Measurements from ENCODE around the gene CTBP2. TPM values are rescaled to one million over a fixed set of nuclear protein-coding genes. Genes with fewer than 3 reads are reported as not detected.
A peak's percentile ranks its signal among the peaks of the same experiment; 100 is the strongest.

Gene CTBP2
- 121 TPM for polyA plus RNA-seq (2013, experiment 1 of 2)
- polyA plus RNA-seq (2013, experiment 2 of 2), result 108 TPM

DNA sequence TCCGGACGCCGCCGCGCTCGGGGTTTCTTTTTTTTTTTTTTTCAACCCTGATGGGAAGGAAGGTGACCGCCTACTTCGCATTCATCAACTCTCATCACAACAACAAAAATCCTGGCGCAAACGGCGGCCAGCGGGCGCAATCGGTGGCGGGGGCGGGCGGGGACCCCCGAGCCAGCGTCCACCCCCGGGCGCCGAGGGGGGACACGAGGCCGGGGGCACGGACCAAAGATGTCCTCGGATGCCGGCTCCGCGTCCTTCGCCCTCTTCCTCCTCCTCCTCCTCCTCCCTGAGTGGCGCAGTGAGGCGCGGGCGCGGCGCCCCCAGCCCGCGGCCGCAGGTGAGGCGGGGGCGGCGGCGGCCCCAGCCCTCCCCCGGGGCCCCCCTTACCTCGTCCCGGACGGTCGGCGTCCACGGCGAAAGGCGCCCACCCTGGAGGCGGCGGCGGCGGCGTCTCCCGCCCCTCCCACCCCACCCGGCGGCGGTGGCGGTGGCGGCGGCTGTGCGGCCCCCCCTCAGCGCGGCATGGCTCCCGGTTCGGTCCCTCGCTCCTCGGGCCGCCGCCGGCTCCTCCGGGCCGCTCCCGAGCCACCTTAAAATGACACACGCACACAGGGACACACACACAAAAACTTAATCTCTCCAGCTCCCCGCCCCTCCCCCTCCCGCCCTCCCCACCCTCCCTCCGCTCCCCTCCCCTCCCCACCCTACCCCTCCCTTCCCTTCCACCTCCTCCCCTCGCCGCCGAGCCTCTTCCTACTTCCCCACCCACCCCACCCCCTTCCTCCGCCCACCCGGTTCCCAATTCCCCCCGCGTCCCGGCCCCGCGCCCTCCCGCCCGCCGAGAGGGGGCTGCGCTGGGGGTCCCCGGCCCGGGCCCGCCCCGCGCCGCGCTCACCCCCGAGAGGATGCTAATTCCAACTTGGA is at the start of gene CTBP2:
Gene CTBP2 (minus strand): TSS at position 632 of the 924 bp plus-strand sequence.
- Histone ChIP-seq H3K36me3 (ENCODE audit: control insufficient read depth, insufficient read depth, low read length) (no peaks in the 10 kb centered on the region), H3K4me3 (ENCODE audit: extremely low read depth, insufficient read depth, low read length, poor library complexity, severe bottlenecking) (peak within 1 kb of the TSS; percentile 66), H3K27ac (ENCODE audit: low read depth, low read length, severe bottlenecking) (peak within 1 kb of the TSS; percentile 89), H3K9me3 (ENCODE audit: control insufficient read depth, low read length) (no peaks in the 10 kb centered on the region), H3K4me1 (ENCODE audit: control insufficient read depth, insufficient read depth, low read length, poor library complexity, severe bottlenecking) (peaks cover 26% of the 10 kb centered on the region)
- WGBS, 2 experiments (ENCODE audit: insufficient coverage in 2 of 2), result 0% methylated on average over 6 to 28 of the region's 103 CpGs

DNA sequence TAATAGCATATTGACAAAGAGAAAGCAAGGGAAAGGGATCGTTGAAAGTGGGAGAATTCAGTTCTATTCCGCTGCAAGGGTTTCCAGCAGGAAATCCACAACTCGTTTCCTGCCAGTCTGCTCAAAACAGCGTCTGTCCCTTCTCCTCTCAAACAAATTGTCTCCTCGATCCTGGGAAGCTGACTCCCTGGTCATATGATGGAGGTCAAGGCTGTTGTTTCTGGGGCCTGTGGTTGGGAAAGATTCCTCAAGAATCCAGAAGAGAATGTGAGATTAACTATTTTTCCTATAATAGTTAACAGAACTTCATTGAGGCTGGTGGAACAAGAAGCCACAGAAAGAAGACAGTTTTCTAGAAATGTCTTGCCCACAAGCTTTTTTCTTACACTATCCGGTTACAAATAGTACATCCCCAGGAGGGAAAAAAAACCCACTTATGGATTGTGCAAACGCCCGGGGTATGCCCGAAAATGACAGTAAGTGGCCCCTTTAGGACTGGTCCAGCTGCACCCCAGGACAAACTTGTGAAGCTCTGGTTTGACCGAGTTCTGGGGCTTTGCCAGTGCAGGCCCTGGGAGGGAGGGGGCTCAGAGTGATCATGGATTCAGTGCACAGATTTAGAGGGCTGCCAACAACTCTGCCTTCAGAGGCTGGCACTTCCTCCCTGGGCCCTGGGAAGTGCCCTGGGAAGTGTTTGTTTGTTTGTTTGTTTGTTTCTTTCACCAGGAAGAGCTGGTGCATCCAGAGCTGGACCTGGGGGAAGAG is 49.4 kb upstream of the CTBP2 start:
- Histone ChIP-seq H3K36me3 (ENCODE audit: control insufficient read depth, insufficient read depth, low read length) (no peaks in the 10 kb centered on the region), H3K27ac (ENCODE audit: low read depth, low read length, severe bottlenecking) (peak overlapping the region; percentile 1), H3K4me1 (ENCODE audit: control insufficient read depth, insufficient read depth, low read length, poor library complexity, severe bottlenecking) (peaks cover 15% of the 10 kb centered on the region), H3K9me3 (ENCODE audit: control insufficient read depth, low read length) (no peaks in the 10 kb centered on the region), H3K4me3 (ENCODE audit: extremely low read depth, insufficient read depth, low read length, poor library complexity, severe bottlenecking) (no peak overlapping the region)
- 80 to 98% methylated on average over 6 to 8 of the region's 10 CpGs for WGBS, 2 experiments (ENCODE audit: insufficient coverage in 2 of 2)

DNA sequence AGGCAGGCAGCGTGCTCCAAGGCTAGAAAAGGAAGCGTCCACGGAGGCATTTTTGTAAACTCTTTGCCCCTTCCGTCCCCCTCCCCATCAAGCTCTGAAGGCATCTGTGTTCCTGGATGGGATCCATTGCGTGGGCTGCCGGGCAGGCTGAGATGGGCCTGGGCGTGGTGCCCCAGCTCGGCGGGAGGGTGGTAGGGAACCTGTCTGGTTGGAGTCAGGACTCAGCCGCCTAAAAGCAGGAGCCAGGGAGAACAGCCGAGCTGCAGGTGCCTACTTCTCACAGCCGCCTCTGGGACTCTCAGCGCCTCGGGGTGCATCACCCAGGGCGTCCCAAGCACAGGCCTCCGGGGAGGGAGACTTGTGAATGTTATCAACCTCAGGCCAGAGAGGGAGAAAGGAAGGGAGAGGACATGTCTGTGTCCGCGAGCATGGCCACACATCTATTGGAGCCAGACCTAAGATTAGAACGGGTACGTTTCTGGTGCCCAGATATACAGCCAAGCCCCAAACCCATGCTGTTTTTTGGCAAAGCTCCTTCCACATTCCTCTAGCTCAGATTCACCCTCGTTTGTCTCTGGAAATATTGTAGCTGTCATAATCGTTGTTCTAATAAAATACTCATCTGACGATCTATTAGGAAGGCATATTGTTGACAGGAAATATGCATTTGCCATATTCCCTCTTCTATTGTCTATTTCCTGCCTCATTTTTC is 48.6 kb upstream of the CTBP2 start:
- H3K4me1 ChIP-seq (ENCODE audit: control insufficient read depth, insufficient read depth, low read length, poor library complexity, severe bottlenecking), result peaks cover 11% of the 10 kb centered on the region
- no peaks in the 10 kb centered on the region for H3K9me3 ChIP-seq (ENCODE audit: control insufficient read depth, low read length)
- 92 to 96% methylated on average over 12 to 21 of the region's 23 CpGs for WGBS, 2 experiments (ENCODE audit: insufficient coverage in 2 of 2)
- H3K4me3 ChIP-seq (ENCODE audit: extremely low read depth, insufficient read depth, low read length, poor library complexity, severe bottlenecking), result no peak overlapping the region
- H3K36me3 ChIP-seq (ENCODE audit: control insufficient read depth, insufficient read depth, low read length), result no peaks in the 10 kb centered on the region
- H3K27ac ChIP-seq (ENCODE audit: low read depth, low read length, severe bottlenecking), result peak overlapping the region; percentile 1

DNA sequence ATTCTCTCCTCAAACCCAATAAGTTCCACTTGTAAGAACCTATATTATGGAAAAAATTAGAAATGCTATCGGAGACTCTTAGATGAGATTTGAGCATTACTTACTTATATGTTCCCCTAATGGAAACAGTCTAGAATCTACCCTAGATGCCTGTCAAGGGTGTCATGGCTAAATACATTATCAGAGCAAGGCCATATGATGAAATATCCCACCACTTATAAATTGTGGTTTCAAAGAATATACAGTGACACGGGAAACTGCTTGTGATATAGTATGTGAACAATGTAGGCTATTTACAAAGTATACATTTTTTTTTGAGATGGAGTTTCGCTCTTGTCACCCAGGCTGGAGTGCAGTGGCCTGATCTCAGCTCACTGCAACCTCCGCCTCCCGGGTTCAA is 46.3 kb upstream of the CTBP2 start:
- Histone ChIP-seq H3K27ac (ENCODE audit: low read depth, low read length, severe bottlenecking) (no peak overlapping the region), H3K36me3 (ENCODE audit: control insufficient read depth, insufficient read depth, low read length) (no peaks in the 10 kb centered on the region), H3K4me1 (ENCODE audit: control insufficient read depth, insufficient read depth, low read length, poor library complexity, severe bottlenecking) (peaks cover 5% of the 10 kb centered on the region), H3K4me3 (ENCODE audit: extremely low read depth, insufficient read depth, low read length, poor library complexity, severe bottlenecking) (no peak overlapping the region), H3K9me3 (ENCODE audit: control insufficient read depth, low read length) (no peaks in the 10 kb centered on the region)
- 84% methylated on average over 3 of the region's 5 CpGs; no CpG with 5 or more reads in 1 of the 2 experiments for WGBS, 2 experiments (ENCODE audit: insufficient coverage in 2 of 2)

DNA sequence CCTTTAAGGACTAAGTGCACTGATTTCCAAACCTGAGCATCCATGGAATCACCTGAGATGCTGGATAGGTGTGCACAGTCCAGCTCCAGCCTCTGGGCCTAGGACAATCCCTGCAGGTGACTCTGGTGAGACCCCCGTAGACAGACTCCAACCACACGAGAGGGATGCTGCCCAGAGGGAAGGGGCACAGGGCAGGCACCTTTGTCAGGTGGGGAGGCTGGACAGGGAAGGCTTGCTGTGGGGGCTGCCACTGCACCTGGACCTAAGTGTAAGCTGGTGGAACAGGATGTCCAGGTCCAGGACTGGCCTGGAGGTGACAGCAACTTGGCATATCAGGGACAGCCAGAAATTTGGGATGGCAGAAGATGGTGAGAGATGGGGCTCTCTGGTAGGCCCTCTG is 45.1 kb upstream of the CTBP2 start:
- WGBS, 2 experiments (ENCODE audit: insufficient coverage in 2 of 2), result 83 to 97% methylated on average over 2 of the region's 2 CpGs
- Histone ChIP-seq H3K4me1 (ENCODE audit: control insufficient read depth, insufficient read depth, low read length, poor library complexity, severe bottlenecking) (peaks cover 5% of the 10 kb centered on the region), H3K4me3 (ENCODE audit: extremely low read depth, insufficient read depth, low read length, poor library complexity, severe bottlenecking) (no peak overlapping the region), H3K36me3 (ENCODE audit: control insufficient read depth, insufficient read depth, low read length) (no peaks in the 10 kb centered on the region), H3K27ac (ENCODE audit: low read depth, low read length, severe bottlenecking) (no peak overlapping the region), H3K9me3 (ENCODE audit: control insufficient read depth, low read length) (no peaks in the 10 kb centered on the region)

DNA sequence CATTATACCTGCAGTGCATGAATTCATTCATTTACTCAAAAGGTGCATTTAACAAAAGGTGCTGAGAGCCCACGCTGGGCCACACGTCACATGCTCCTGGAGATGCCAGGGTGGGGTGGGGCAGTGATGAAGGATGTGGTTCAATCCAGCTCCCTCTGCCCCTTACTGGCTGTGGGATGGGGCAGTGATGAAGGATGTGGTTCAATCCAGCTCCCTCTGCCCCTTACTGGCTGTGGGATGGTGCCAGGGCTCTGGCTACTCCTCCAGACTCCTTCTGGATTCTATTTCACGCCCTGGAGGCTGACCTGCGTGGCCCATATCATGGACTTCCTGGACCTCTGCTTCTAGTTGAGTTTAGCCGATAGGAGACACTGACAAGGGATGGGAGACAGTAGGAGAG is 44.0 kb upstream of the CTBP2 start:
- Histone ChIP-seq H3K36me3 (ENCODE audit: control insufficient read depth, insufficient read depth, low read length) (no peaks in the 10 kb centered on the region), H3K4me3 (ENCODE audit: extremely low read depth, insufficient read depth, low read length, poor library complexity, severe bottlenecking) (no peak overlapping the region), H3K27ac (ENCODE audit: low read depth, low read length, severe bottlenecking) (no peak overlapping the region), H3K9me3 (ENCODE audit: control insufficient read depth, low read length) (no peaks in the 10 kb centered on the region), H3K4me1 (ENCODE audit: control insufficient read depth, insufficient read depth, low read length, poor library complexity, severe bottlenecking) (no peaks in the 10 kb centered on the region)
- WGBS, 2 experiments (ENCODE audit: insufficient coverage in 2 of 2), result 97 to 100% methylated on average over 2 to 3 of the region's 5 CpGs

DNA sequence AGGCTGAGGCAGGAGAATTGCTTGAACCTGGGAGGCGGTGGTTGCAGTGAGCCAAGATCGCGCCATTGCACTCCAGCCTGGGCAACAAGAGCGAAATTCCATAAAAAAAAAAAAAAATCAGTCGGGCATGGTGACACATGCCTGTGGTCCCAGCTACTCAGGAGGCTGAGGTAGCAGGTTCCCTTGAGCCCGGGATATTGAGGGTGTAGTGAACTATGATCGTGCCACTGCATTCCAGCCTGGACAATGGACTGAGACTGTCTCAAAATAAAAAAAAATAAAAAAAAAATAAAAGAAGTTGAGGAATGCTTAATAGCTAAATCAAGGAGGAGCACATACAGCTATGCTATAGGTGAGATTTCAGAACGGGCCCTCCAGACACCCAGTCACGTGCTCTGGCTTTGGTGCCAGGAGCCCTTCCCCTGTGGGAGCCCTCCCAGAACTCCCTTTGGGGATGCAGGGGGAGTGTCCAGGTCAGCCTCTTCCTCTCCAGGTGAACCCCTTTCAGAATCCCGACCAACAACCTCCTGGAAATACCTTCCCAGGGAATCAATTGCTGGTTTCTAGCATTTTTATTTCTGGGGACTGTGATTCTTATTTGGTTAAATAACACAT is 42.9 kb upstream of the CTBP2 start:
- 92 to 95% methylated on average over 7 to 8 of the region's 10 CpGs for WGBS, 2 experiments (ENCODE audit: insufficient coverage in 2 of 2)
- Histone ChIP-seq H3K9me3 (ENCODE audit: control insufficient read depth, low read length) (no peaks in the 10 kb centered on the region), H3K4me1 (ENCODE audit: control insufficient read depth, insufficient read depth, low read length, poor library complexity, severe bottlenecking) (no peaks in the 10 kb centered on the region), H3K36me3 (ENCODE audit: control insufficient read depth, insufficient read depth, low read length) (no peaks in the 10 kb centered on the region), H3K27ac (ENCODE audit: low read depth, low read length, severe bottlenecking) (no peak overlapping the region), H3K4me3 (ENCODE audit: extremely low read depth, insufficient read depth, low read length, poor library complexity, severe bottlenecking) (no peak overlapping the region)

DNA sequence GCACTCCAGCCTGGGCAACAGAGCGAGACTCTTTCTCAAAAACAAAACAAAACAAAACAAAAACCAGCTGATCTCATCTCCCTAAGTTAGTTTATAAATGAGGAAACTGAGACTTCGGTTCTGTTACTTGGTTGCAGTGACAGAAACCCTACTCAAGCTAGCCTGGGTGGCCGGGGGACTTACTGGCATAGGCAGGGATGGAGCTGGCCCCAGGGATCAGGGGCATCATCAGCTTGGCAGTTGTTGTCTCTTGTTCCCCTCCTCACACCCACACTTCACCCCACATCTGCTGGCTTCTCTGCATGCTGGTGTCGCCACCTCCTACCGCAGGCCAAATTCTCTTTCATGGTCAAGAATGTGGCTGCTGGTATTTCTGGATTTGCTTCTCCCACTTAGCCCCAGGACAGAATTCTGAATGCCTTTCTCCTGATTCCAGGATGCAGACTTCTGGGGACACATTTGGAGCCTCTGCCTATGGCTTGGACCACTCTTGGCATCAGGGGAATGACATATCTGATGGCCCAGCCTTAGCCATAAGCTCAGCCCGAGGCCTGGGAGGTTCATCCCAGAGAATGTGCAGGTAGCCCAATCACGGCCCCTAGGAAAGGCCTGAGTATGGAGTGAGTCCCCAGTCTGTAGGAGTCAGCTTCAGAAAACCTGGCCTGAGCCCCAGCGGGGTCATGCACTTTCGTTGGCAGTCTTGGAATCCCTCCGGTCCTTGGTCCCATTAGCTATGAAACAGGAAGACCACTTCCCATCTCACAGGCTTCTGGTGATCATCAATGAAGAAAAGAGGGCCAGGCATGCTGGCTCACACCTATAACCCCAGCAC is 41.6 kb upstream of the CTBP2 start:
- WGBS, 2 experiments (ENCODE audit: insufficient coverage in 2 of 2), result 95 to 98% methylated on average over 6 to 9 of the region's 10 CpGs
- Histone ChIP-seq H3K36me3 (ENCODE audit: control insufficient read depth, insufficient read depth, low read length) (no peaks in the 10 kb centered on the region), H3K27ac (ENCODE audit: low read depth, low read length, severe bottlenecking) (no peak overlapping the region), H3K4me3 (ENCODE audit: extremely low read depth, insufficient read depth, low read length, poor library complexity, severe bottlenecking) (no peak overlapping the region), H3K4me1 (ENCODE audit: control insufficient read depth, insufficient read depth, low read length, poor library complexity, severe bottlenecking) (no peaks in the 10 kb centered on the region), H3K9me3 (ENCODE audit: control insufficient read depth, low read length) (no peaks in the 10 kb centered on the region)

DNA sequence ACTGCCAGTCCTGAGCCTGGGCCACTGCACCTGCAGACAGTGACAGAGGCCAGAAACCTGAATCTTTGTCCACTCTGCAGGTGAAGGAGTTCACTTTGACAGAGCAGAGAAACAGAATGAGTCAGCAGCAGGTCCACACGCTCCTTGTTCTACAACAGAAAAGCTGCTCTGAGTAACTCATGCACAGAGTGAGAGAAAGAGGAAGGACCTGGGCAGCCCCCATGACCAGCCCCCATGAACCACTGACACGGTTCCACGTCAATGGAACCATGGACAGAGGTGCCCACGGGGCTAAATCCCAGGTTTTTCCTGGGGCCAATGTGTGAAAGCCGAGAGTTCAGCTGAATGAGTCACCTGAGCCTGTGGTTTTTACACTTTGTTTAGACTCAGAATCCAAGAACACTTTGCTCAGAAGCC is 40.8 kb upstream of the CTBP2 start:
- Histone ChIP-seq H3K4me1 (ENCODE audit: control insufficient read depth, insufficient read depth, low read length, poor library complexity, severe bottlenecking) (no peaks in the 10 kb centered on the region), H3K27ac (ENCODE audit: low read depth, low read length, severe bottlenecking) (no peak overlapping the region), H3K4me3 (ENCODE audit: extremely low read depth, insufficient read depth, low read length, poor library complexity, severe bottlenecking) (no peak overlapping the region), H3K9me3 (ENCODE audit: control insufficient read depth, low read length) (no peaks in the 10 kb centered on the region), H3K36me3 (ENCODE audit: control insufficient read depth, insufficient read depth, low read length) (no peaks in the 10 kb centered on the region)
- WGBS, 2 experiments (ENCODE audit: insufficient coverage in 2 of 2), result 75 to 80% methylated on average over 5 of the region's 5 CpGs

Data from mesodermal cell (in vitro differentiated cells).